GM10248 (cell line): Measurements from ENCODE around the gene ZAP70.

Experiments used
- CTCF ChIA-PET: fragments of 300-600 bp; sonication (Branson Sonifier 250); formaldehyde crosslinking; extraction: SDS; loops from one replicate; lab custom pipeline; 2021; ENCODE audit warnings: antibody characterized with exemption; lab: Yijun Ruan, JAX
- POLR2A ChIA-PET: fragments of 350-650 bp; sonication (Branson Sonifier 250); formaldehyde crosslinking; extraction: SDS; loops from one replicate; lab custom pipeline; 2020; ENCODE audit warnings: antibody characterized with exemption; lab: Yijun Ruan, JAX
- DNase-seq: peaks from one replicate; pipeline ENCODE4 v3.0.0; 2012; ENCODE audit errors: extremely low spot score
- CTCF ChIP-seq: IDR thresholded peaks from 2 replicates; pipeline ENCODE4 v1.5.1; 2012; ENCODE audit warnings: mild to moderate bottlenecking, low read depth; ENCODE audit errors: extremely low read depth, missing control alignments, control extremely low read depth

Gene ZAP70

GRCh38 chr2:97730245-97730644, 16.9 kb downstream of the ZAP70 start:
- DNase-seq = no peak
- ChIA-PET CTCF (interaction anchor here (1.0 to 2.5 kb wide), 4 partner anchors 10 to 42 kb away, joined by 3 to 16 read pairs (median 4); no protein-coding TSS in a partner anchor), POLR2A (no interaction called here)
- no peak for TF ChIP-seq CTCF

- ChIA-PET POLR2A (no interaction called here), CTCF (interaction anchor here (1.5 to 2.5 kb wide), 2 partner anchors 9 kb away, joined by 8 to 16 read pairs; no protein-coding TSS in a partner anchor)
- DNase-seq = no peak
- no peak for TF ChIP-seq CTCF
These were observed 18.1 kb downstream of the ZAP70 start for GRCh38 chr2:97731274-97732020.

DNA sequence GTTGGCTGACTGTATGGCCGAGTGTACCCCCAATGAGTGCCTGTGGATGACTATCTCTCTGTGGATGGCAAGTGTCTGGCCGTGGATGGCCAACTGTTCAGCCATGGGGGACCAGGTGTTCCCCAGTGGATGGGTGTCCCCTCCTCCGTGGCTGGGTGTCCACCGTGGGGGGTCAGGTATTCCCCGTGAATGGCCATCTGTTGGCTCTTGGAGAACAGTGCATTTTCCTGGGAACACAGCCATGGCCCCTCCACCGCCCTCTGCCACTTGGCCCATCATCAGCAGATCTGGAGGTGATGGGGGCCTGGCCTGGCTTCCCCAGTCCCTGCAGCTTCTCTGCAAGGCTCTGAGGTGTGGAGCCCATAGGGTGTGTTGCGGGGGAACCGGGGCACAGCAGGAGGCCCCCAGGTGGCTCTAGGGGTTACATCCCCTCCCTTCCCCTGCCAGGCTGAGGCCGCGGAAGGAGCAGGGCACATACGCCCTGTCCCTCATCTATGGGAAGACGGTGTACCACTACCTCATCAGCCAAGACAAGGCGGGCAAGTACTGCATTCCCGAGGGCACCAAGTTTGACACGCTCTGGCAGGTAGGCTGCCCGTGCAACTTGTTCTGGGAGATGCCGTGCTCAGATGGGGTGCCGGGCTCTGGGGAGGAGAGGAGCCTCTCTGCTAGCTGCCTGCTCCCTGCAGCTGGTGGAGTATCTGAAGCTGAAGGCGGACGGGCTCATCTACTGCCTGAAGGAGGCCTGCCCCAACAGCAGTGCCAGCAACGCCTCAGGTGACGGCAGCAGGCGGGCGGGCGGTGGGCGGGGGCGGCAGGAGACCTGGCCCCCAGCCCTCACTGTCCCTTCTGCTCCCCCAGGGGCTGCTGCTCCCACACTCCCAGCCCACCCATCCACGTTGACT, 19.3 kb downstream of the ZAP70 start:
- no peak for TF ChIP-seq CTCF
- DNase-seq = no peak
- ChIA-PET CTCF (interaction anchor here (1.5 kb wide), 1 partner anchor 8 kb away, joined by 8 read pairs; no protein-coding TSS in a partner anchor), POLR2A (no interaction called here)

DNA sequence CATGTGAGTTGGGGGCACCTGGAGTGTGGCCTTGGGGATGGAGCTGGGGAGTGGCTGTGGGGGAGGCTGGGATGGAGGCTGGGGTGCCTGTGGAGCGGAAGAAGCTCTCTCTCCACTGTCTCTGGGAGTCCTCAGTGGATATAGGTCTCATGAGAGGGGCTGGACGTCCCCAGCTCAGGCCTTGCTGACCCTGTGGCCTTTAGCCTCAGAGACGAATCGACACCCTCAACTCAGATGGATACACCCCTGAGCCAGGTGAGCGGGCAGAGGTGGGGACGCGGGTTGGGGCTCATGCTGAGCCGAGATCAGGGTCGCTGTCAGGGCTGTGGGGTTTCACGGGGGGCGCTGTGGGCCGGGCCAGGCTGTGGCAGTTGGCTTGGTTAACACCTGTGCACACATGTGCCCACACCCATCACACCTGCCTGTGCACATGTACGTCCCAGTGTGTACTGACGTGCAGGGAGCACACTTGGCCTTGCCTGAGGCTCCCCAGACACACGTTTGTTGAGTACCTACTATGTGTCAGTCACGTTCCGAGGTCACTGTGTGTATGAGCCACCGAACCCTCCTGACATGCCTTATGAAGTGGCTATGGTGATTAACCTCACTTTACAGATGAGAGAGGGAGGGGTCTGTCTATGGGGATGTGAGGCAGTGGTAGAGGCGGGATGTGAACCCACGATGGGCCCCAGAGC, 20.1 kb downstream of the ZAP70 start:
- POLR2A ChIA-PET = no interaction called here
- CTCF ChIA-PET = interaction anchor here (1.3 kb wide), 1 partner anchor 455 kb away, joined by 3 read pairs; no protein-coding TSS in a partner anchor
- no peak for DNase-seq
- TF ChIP-seq CTCF = no peak

DNA sequence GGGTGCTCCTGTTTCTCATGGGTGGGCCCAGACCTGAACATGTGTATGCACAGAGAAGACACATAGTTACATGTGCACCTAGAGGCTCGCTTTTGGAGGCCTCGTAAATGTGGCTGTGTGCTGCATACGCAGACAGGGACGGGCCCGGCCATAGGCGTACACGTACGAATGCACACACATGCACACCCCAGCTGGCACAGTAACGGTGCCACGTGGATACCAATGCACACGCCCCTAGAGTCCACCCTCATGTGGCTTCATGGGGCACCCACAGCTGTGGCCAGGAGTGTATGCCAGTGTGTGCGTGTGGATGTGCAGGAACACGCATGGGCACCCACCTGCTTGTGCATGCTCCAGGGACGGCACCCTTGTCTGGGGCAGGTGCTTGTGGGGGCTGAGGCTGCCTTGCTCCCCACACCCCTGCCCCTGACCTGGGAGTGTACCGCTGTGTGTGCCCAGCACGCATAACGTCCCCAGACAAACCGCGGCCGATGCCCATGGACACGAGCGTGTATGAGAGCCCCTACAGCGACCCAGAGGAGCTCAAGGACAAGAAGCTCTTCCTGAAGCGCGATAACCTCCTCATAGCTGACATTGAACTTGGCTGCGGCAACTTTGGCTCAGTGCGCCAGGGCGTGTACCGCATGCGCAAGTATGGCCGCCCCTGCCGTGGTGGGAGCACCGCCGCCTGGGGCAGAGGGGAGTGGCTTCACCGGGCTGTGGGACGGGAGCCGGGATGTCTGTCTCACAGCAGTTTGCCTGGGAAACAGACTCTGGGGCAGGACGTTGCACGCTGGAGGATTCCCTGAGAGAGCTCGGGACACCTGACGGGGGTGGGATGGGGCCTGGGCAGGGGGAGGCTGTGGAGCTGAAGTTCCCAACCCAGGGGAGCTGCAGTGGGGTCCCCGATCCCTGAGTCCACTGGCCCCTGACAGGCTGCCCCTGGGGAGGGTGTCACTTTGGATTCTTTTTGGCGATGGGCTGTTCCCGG, 21.0 kb downstream of the ZAP70 start:
- ChIA-PET CTCF (interaction anchor here (1.3 kb wide), 1 partner anchor 454 kb away, joined by 3 read pairs; no protein-coding TSS in a partner anchor), POLR2A (no interaction called here)
- TF ChIP-seq CTCF = no peak
- DNase-seq = no peak
